Fibroblast of lung (primary cell): ENCODE results near the gene SPACA1. TPM values are rescaled to one million over a fixed set of nuclear protein-coding genes. Genes with fewer than 3 reads are reported as not detected.

Experiments used
- DNase-seq, 2 donors: peaks; one replicate each; pipeline versions ENCODE4 v3.0.0 to v3.0.0-alpha.2; 2010; ENCODE audit warnings: low read depth in 2 of 2
- H2AFZ ChIP-seq: 2 replicates; pipeline ENCODE4 v1.5.1; 2012; ENCODE audit warnings: low read length, control low read depth, inconsistent platforms
- H3K27ac ChIP-seq: 2 replicates; pipeline ENCODE4 v1.5.1; 2011; ENCODE audit warnings: low read length, control low read depth; ENCODE audit not compliant: insufficient read depth
- H3K27me3 ChIP-seq: 2 replicates; pipeline ENCODE4 v1.5.1; 2011; ENCODE audit warnings: mild to moderate bottlenecking, low read length; ENCODE audit not compliant: control insufficient read depth, insufficient read depth
- H3K36me3 ChIP-seq: 2 replicates; pipeline ENCODE4 v1.5.1; 2011; ENCODE audit warnings: low read length; ENCODE audit not compliant: control insufficient read depth, insufficient read depth
- H3K4me1 ChIP-seq: 2 replicates; pipeline ENCODE4 v1.5.1; 2011; ENCODE audit warnings: low read length; ENCODE audit not compliant: control insufficient read depth, insufficient read depth; ENCODE audit errors: extremely low read depth
- H3K4me2 ChIP-seq: 2 replicates; pipeline ENCODE4 v1.5.1; 2011; ENCODE audit warnings: low read length, control low read depth; ENCODE audit not compliant: insufficient read depth; ENCODE audit errors: extremely low read depth
- H3K4me3 ChIP-seq, 4 experiments: fragments of 200-600 bp in 1 of 4; sonication (generic) in 1 of 4; replicated peaks in 1 of 4; 2 replicates each; pipeline ENCODE4 v1.5.1; 2011 to 2016; ENCODE audit warnings: low read length in 4 of 4, low read depth in 3 of 4, mild to moderate bottlenecking in 3 of 4, control low read depth in 2 of 4, inconsistent platforms in 1 of 4, mixed read lengths in 1 of 4; ENCODE audit not compliant: insufficient read depth in 1 of 4; ENCODE audit errors: control extremely low read depth in 1 of 4
- H3K79me2 ChIP-seq: 2 replicates; pipeline ENCODE4 v1.5.1; 2012; ENCODE audit warnings: mild to moderate bottlenecking, low read length, inconsistent platforms; ENCODE audit not compliant: control insufficient read depth, insufficient read depth
- H3K9ac ChIP-seq: 2 replicates; pipeline ENCODE4 v1.5.1; 2011; ENCODE audit warnings: mild to moderate bottlenecking, low read length, control low read depth; ENCODE audit not compliant: insufficient read depth
- H3K9me3 ChIP-seq: 2 replicates; pipeline ENCODE4 v1.5.1; 2012; ENCODE audit warnings: low read depth, low read length; ENCODE audit not compliant: control insufficient read depth, insufficient read depth
- H4K20me1 ChIP-seq: 2 replicates; pipeline ENCODE4 v1.5.1; 2011; ENCODE audit warnings: low read length; ENCODE audit not compliant: control insufficient read depth, insufficient read depth; ENCODE audit errors: extremely low read depth
- EZH2 ChIP-seq: IDR thresholded peaks from 2 replicates; pipeline ENCODE4 v1.5.1; 2012; ENCODE audit warnings: low read length, control low read depth, mild to moderate bottlenecking; ENCODE audit errors: missing control alignments
- polyA plus RNA-seq, 2 donors: library from polyadenylated mRNA; depleted of rRNA in 1 of 2; stranded (reverse) in 1 of 2; unstranded in 1 of 2; fragments of >200 nt; gene quantifications; 2 replicates each; pipeline ENCODE4 v1.2.1, GENCODE V29; 2011 to 2012; ENCODE audit warnings: missing spikeins in 1 of 2
- total RNA-seq: library from RNA; depleted of rRNA; stranded (reverse); fragments of >200 nt; gene quantifications from 2 replicates; pipeline ENCODE4 v1.2.1, GENCODE V29; 2014
- TF ChIP-seq, protein P1 (sequence below), 2 donors: IDR thresholded peaks in 1 of 2; conservative IDR thresholded peaks in 1 of 2; 1 replicate in 1 of 2; 2 replicates in 1 of 2; pipeline ENCODE4 v1.5.1; 2011 to 2012; ENCODE audit warnings: low read length in 2 of 2, control low read depth in 1 of 2, inconsistent platforms in 1 of 2, low read depth in 1 of 2, mild to moderate bottlenecking in 1 of 2

SPACA1 gene
- total and polyA plus RNA-seq, 2 donors (not counting 1 experiment from before 2014, with no cell fraction given): not detected

DNA sequence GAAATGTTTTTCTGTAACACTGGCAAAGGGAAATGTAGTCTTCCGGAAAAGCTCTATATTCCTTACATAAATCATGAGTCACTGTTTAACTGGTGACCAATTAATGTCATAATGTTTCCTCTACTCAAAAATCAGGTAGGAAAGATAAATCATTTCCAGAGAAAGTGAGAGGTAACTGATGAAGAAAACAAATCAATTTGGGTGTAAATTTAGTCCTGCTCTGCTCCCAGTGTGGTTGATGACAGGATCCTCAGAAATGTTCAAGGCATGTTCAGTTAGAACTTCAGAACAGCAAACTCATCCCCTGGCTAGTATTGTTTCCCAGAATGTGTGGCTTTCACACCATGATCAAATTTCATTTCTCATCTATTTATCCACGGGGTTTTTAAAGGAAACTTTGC, 38.8 kb upstream of the SPACA1 start:
- Histone ChIP-seq H3K9me3 (no peaks in the 10 kb centered on the region), H4K20me1 (no peaks in the 10 kb centered on the region), H3K36me3 (no peaks in the 10 kb centered on the region), H2AFZ (no peak overlapping the region), H3K4me1 (no peaks in the 10 kb centered on the region), H3K27me3 (no peaks in the 10 kb centered on the region), H3K4me2 (no peak overlapping the region), H3K9ac (no peak overlapping the region), H3K79me2 (no peaks in the 10 kb centered on the region), H3K27ac (no peak overlapping the region), H3K4me3 (no peak overlapping the region)
- peak in 1 of 2 donors; percentile 38 for DNase-seq
- no peak for TF ChIP-seq EZH2
- TF ChIP-seq, protein P1, sequence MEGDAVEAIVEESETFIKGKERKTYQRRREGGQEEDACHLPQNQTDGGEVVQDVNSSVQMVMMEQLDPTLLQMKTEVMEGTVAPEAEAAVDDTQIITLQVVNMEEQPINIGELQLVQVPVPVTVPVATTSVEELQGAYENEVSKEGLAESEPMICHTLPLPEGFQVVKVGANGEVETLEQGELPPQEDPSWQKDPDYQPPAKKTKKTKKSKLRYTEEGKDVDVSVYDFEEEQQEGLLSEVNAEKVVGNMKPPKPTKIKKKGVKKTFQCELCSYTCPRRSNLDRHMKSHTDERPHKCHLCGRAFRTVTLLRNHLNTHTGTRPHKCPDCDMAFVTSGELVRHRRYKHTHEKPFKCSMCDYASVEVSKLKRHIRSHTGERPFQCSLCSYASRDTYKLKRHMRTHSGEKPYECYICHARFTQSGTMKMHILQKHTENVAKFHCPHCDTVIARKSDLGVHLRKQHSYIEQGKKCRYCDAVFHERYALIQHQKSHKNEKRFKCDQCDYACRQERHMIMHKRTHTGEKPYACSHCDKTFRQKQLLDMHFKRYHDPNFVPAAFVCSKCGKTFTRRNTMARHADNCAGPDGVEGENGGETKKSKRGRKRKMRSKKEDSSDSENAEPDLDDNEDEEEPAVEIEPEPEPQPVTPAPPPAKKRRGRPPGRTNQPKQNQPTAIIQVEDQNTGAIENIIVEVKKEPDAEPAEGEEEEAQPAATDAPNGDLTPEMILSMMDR (conservative IDR thresholded peaks at IDR 0.05 in 1 of 2, IDR thresholded peaks at IDR 0.05 in 1 of 2; ENCODE audit: low read depth in 1 of 2, low read length in 2 of 2): no peak

DNA sequence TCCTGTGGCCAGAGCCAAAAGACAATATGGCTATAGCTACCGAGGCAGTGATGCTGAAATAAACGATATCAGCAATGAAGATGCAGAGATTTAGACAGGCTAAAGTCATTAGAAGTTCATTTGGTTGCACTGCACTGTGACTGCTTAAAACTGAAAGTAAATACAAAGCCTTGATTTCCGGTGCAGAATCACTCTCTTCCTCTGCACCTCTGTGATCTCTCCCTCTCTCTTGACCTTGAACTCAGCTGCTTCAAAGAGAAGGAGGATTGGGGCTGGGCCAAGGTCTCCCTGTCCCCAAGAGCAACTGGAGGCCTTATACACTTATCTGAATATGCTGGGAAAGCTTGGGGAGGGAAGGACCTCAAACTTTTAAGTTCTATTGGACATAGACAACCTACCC, 34.6 kb upstream of the SPACA1 start:
- Histone ChIP-seq H2AFZ (peak overlapping the region; percentile 64), H4K20me1 (no peaks in the 10 kb centered on the region), H3K27ac (no peak overlapping the region), H3K4me2 (peak overlapping the region; percentile 20), H3K4me1 (no peaks in the 10 kb centered on the region), H3K9me3 (no peaks in the 10 kb centered on the region), H3K27me3 (no peaks in the 10 kb centered on the region), H3K36me3 (no peaks in the 10 kb centered on the region), H3K79me2 (no peaks in the 10 kb centered on the region), H3K4me3 (no peak overlapping the region), H3K9ac (no peak overlapping the region)
- TF ChIP-seq, protein P1 (conservative IDR thresholded peaks at IDR 0.05 in 1 of 2, IDR thresholded peaks at IDR 0.05 in 1 of 2; ENCODE audit: low read depth in 1 of 2, low read length in 2 of 2): no peak
- no peak for TF ChIP-seq EZH2
- DNase-seq: no peak

DNA sequence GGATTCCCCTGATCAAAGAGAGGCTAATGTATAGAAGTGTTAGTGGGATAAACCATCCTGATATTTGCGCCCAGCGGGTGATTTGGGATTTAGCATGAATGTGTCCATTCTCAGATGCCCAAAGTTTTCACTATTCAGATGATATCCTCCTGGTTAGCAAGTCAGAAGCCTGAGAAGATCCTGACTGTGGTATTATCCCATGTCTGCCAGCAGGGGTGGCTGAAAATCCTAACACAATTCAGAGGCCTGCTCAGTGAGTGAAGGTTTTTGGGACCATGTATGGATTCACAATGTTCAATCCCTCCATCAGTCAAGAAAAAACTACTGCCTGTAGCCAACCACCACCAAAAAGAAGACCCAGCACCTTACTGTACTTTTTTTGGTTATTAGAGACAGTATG, 34.1 kb upstream of the SPACA1 start:
- no peak for TF ChIP-seq EZH2
- TF ChIP-seq, protein P1 (conservative IDR thresholded peaks at IDR 0.05 in 1 of 2, IDR thresholded peaks at IDR 0.05 in 1 of 2; ENCODE audit: low read depth in 1 of 2, low read length in 2 of 2): no peak
- H3K36me3 ChIP-seq: no peaks in the 10 kb centered on the region
- DNase-seq: no peak
- no peak overlapping the region for H3K9ac ChIP-seq
- H3K27me3 ChIP-seq: no peaks in the 10 kb centered on the region
- H4K20me1 ChIP-seq: no peaks in the 10 kb centered on the region
- H2AFZ ChIP-seq: no peak overlapping the region
- H3K9me3 ChIP-seq: no peaks in the 10 kb centered on the region
- no peak overlapping the region for H3K4me2 ChIP-seq
- H3K4me1 ChIP-seq: no peaks in the 10 kb centered on the region
- no peak overlapping the region for H3K27ac ChIP-seq
- H3K79me2 ChIP-seq: no peaks in the 10 kb centered on the region
- H3K4me3 ChIP-seq: no peak overlapping the region
